WTC11 (cell line): ENCODE results near the gene PTPRG. TPM values are rescaled to one million over a fixed set of nuclear protein-coding genes. Genes with fewer than 3 reads are reported as not detected.

Source experiments
- ATAC-seq: fragments of 200-7000 bp; cut with Tn5 transposase; 2 replicates; pipeline ENCODE4 v1.10.0; 2021; ENCODE audit warnings: mild to moderate bottlenecking, moderate library complexity
- CTCF ChIA-PET: fragments of 300-600 bp; sonication (Branson Sonifier 250); formaldehyde crosslinking; loops from one replicate; lab custom pipeline; 2021; ENCODE audit warnings: antibody characterized with exemption; lab: Charles Lee
- POLR2A ChIA-PET: fragments of 350-600 bp; sonication (Branson Sonifier 250); formaldehyde crosslinking; loops from one replicate; lab custom pipeline; 2021; ENCODE audit warnings: antibody characterized with exemption; lab: Charles Lee
- DNase-seq: peaks from one replicate; pipeline ENCODE4 v3.0.0; 2021; ENCODE audit warnings: low spot score
- H3K27ac Mint-ChIP-seq: 2 replicates; pipeline ENCODE4 v1.8.0; 2021; ENCODE audit warnings: mixed read lengths
- H3K27me3 Mint-ChIP-seq: 2 replicates; pipeline ENCODE4 v1.8.0; 2021; ENCODE audit warnings: low read depth, mild to moderate bottlenecking, moderate library complexity, mixed read lengths
- H3K36me3 Mint-ChIP-seq: 2 replicates; pipeline ENCODE4 v1.8.0; 2021; ENCODE audit warnings: mixed read lengths
- H3K4me1 Mint-ChIP-seq: 2 replicates; pipeline ENCODE4 v1.8.0; 2022; ENCODE audit warnings: mixed read lengths
- H3K4me3 Mint-ChIP-seq: 2 replicates; pipeline ENCODE4 v1.8.0; 2021; ENCODE audit warnings: mild to moderate bottlenecking, moderate library complexity, mixed read lengths
- H3K9me3 Mint-ChIP-seq: 2 replicates; pipeline ENCODE4 v1.8.0; 2021; ENCODE audit warnings: mixed read lengths
- CREM ChIP-seq: sonication (generic); formaldehyde crosslinking; IDR thresholded peaks from 2 replicates; pipeline ENCODE4 v1.8.1; 2022; ENCODE audit warnings: mild to moderate bottlenecking, missing genetic modification reagents, moderate library complexity
- FOXP1 ChIP-seq: sonication (generic); formaldehyde crosslinking; IDR thresholded peaks from 2 replicates; pipeline ENCODE4 v1.8.0; 2022; ENCODE audit warnings: missing genetic modification reagents, mild to moderate bottlenecking, moderate library complexity, borderline replicate concordance
- KAT7 ChIP-seq: sonication (generic); formaldehyde crosslinking; IDR thresholded peaks from 2 replicates; pipeline ENCODE4 v1.8.1; 2023; ENCODE audit warnings: missing genetic modification reagents, mild to moderate bottlenecking, borderline replicate concordance
- MXD4 ChIP-seq: fragments of 250-450 bp; sonication (Bioruptor Pico); IDR thresholded peaks from 2 replicates; pipeline ENCODE4 v1.8.0; 2021; ENCODE audit warnings: mild to moderate bottlenecking, moderate library complexity, borderline replicate concordance
- TCF7 ChIP-seq: sonication (generic); formaldehyde crosslinking; IDR thresholded peaks from 2 replicates; pipeline ENCODE4 v1.8.0; 2022; ENCODE audit warnings: mild to moderate bottlenecking, low read depth, missing genetic modification reagents, moderate library complexity
- ZBTB21 ChIP-seq: sonication (generic); formaldehyde crosslinking; IDR thresholded peaks from 2 replicates; pipeline ENCODE4 v1.8.1; 2023; ENCODE audit warnings: mild to moderate bottlenecking, missing genetic modification reagents, borderline replicate concordance
- ZNF396 ChIP-seq: fragments of 250-450 bp; sonication (Bioruptor Pico); IDR thresholded peaks from 2 replicates; pipeline ENCODE4 v1.8.0; 2021; ENCODE audit warnings: mild to moderate bottlenecking, moderate library complexity, borderline replicate concordance
- total RNA-seq: library from RNA; stranded (reverse); gene quantifications from 3 replicates; pipeline ENCODE4 v1.2.3, GENCODE V29; 2021
- TF ChIP-seq, protein P1 (sequence below): sonication (generic); formaldehyde crosslinking; IDR thresholded peaks from 2 replicates; pipeline ENCODE4 v1.8.1; 2023; ENCODE audit warnings: mild to moderate bottlenecking, missing genetic modification reagents, moderate library complexity
- TF ChIP-seq, protein P2 (sequence below): sonication (generic); formaldehyde crosslinking; IDR thresholded peaks from 2 replicates; pipeline ENCODE4 v1.8.1; 2022; ENCODE audit warnings: missing genetic modification reagents, borderline replicate concordance
- TF ChIP-seq, protein P3 (sequence below): fragments of 250-450 bp; sonication (Bioruptor Pico); IDR thresholded peaks from 2 replicates; pipeline ENCODE4 v1.8.0; 2021; ENCODE audit warnings: mild to moderate bottlenecking
- TF ChIP-seq, protein P4 (sequence below): sonication (generic); formaldehyde crosslinking; IDR thresholded peaks from 2 replicates; pipeline ENCODE4 v1.8.1; 2022; ENCODE audit warnings: mild to moderate bottlenecking, moderate library complexity, missing genetic modification reagents
- TF ChIP-seq, protein P5 (sequence below): sonication (generic); formaldehyde crosslinking; IDR thresholded peaks from 2 replicates; pipeline ENCODE4 v1.8.0; 2022; ENCODE audit warnings: mild to moderate bottlenecking, missing genetic modification reagents
- TF ChIP-seq, protein P6 (sequence below): sonication (generic); formaldehyde crosslinking; IDR thresholded peaks from 2 replicates; pipeline ENCODE4 v1.8.1; 2023; ENCODE audit warnings: mild to moderate bottlenecking, missing genetic modification reagents, borderline replicate concordance
- TF ChIP-seq, protein P7 (sequence below): sonication (generic); formaldehyde crosslinking; IDR thresholded peaks from 2 replicates; pipeline ENCODE4 v1.8.1; 2022; ENCODE audit warnings: mild to moderate bottlenecking, missing genetic modification reagents, moderate library complexity, borderline replicate concordance

Gene PTPRG
- total RNA-seq, 1 experiment from 2014 or later = 106 TPM

DNA sequence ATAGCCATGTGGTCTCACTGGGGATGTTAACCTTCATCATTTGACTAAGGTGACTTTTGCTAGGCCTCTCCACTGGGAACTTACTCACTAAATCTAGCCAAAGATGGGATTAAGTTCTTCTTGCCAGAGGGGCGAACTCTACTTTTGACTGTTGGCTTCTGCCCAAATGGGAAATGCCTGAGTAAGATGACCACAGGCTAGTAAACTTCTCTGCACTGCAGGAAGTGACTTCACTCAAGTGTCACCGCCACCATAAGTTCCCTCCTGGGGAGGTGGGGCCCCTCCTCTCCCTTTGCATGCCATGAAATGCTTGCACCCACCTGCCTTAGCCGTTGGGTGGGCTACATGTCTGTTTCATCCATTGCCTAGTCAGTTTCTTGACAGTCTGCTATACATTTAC is 423.6 kb downstream of the PTPRG start:
- no peaks in the 10 kb centered on the region for H3K36me3 Mint-ChIP-seq
- ATAC-seq (no peak), DNase-seq (no peak)
- no peaks in the 10 kb centered on the region for H3K27me3 Mint-ChIP-seq
- H3K9me3 Mint-ChIP-seq = no peaks in the 10 kb centered on the region
- no peak overlapping the region for H3K4me3 Mint-ChIP-seq
- ChIA-PET POLR2A (no interaction called here), CTCF (no interaction called here)
- H3K4me1 Mint-ChIP-seq = peaks cover 34% of the 10 kb centered on the region
- TF ChIP-seq, protein P1, sequence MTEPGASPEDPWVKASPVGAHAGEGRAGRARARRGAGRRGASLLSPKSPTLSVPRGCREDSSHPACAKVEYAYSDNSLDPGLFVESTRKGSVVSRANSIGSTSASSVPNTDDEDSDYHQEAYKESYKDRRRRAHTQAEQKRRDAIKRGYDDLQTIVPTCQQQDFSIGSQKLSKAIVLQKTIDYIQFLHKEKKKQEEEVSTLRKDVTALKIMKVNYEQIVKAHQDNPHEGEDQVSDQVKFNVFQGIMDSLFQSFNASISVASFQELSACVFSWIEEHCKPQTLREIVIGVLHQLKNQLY (CRISPR knock-in tag) = no peak
- TF ChIP-seq, protein P2, sequence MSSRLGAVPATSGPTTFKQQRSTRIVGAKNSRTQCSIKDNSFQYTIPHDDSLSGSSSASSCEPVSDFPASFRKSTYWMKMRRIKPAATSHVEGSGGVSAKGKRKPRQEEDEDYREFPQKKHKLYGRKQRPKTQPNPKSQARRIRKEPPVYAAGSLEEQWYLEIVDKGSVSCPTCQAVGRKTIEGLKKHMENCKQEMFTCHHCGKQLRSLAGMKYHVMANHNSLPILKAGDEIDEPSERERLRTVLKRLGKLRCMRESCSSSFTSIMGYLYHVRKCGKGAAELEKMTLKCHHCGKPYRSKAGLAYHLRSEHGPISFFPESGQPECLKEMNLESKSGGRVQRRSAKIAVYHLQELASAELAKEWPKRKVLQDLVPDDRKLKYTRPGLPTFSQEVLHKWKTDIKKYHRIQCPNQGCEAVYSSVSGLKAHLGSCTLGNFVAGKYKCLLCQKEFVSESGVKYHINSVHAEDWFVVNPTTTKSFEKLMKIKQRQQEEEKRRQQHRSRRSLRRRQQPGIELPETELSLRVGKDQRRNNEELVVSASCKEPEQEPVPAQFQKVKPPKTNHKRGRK (CRISPR knock-in tag) = no peak
- no peak for TF ChIP-seq ZBTB21
- TF ChIP-seq CREM (CRISPR knock-in tag) = no peak
- TF ChIP-seq, protein P3, sequence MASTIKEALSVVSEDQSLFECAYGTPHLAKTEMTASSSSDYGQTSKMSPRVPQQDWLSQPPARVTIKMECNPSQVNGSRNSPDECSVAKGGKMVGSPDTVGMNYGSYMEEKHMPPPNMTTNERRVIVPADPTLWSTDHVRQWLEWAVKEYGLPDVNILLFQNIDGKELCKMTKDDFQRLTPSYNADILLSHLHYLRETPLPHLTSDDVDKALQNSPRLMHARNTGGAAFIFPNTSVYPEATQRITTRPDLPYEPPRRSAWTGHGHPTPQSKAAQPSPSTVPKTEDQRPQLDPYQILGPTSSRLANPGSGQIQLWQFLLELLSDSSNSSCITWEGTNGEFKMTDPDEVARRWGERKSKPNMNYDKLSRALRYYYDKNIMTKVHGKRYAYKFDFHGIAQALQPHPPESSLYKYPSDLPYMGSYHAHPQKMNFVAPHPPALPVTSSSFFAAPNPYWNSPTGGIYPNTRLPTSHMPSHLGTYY (CRISPR knock-in tag) = no peak
- TF ChIP-seq, protein P4, sequence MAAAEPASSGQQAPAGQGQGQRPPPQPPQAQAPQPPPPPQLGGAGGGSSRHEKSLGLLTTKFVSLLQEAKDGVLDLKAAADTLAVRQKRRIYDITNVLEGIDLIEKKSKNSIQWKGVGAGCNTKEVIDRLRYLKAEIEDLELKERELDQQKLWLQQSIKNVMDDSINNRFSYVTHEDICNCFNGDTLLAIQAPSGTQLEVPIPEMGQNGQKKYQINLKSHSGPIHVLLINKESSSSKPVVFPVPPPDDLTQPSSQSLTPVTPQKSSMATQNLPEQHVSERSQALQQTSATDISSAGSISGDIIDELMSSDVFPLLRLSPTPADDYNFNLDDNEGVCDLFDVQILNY (CRISPR knock-in tag) = no peak
- TF ChIP-seq, protein P5, sequence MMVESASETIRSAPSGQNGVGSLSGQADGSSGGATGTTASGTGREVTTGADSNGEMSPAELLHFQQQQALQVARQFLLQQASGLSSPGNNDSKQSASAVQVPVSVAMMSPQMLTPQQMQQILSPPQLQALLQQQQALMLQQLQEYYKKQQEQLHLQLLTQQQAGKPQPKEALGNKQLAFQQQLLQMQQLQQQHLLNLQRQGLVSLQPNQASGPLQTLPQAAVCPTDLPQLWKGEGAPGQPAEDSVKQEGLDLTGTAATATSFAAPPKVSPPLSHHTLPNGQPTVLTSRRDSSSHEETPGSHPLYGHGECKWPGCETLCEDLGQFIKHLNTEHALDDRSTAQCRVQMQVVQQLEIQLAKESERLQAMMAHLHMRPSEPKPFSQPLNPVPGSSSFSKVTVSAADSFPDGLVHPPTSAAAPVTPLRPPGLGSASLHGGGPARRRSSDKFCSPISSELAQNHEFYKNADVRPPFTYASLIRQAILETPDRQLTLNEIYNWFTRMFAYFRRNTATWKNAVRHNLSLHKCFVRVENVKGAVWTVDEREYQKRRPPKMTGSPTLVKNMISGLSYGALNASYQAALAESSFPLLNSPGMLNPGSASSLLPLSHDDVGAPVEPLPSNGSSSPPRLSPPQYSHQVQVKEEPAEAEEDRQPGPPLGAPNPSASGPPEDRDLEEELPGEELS (CRISPR knock-in tag) = no peak
- no peak for TF ChIP-seq ZNF396 (CRISPR knock-in tag)
- TF ChIP-seq, protein P6, sequence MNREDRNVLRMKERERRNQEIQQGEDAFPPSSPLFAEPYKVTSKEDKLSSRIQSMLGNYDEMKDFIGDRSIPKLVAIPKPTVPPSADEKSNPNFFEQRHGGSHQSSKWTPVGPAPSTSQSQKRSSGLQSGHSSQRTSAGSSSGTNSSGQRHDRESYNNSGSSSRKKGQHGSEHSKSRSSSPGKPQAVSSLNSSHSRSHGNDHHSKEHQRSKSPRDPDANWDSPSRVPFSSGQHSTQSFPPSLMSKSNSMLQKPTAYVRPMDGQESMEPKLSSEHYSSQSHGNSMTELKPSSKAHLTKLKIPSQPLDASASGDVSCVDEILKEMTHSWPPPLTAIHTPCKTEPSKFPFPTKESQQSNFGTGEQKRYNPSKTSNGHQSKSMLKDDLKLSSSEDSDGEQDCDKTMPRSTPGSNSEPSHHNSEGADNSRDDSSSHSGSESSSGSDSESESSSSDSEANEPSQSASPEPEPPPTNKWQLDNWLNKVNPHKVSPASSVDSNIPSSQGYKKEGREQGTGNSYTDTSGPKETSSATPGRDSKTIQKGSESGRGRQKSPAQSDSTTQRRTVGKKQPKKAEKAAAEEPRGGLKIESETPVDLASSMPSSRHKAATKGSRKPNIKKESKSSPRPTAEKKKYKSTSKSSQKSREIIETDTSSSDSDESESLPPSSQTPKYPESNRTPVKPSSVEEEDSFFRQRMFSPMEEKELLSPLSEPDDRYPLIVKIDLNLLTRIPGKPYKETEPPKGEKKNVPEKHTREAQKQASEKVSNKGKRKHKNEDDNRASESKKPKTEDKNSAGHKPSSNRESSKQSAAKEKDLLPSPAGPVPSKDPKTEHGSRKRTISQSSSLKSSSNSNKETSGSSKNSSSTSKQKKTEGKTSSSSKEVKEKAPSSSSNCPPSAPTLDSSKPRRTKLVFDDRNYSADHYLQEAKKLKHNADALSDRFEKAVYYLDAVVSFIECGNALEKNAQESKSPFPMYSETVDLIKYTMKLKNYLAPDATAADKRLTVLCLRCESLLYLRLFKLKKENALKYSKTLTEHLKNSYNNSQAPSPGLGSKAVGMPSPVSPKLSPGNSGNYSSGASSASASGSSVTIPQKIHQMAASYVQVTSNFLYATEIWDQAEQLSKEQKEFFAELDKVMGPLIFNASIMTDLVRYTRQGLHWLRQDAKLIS = no peak
- no peak for TF ChIP-seq MXD4 (CRISPR knock-in tag)
- H3K27ac Mint-ChIP-seq = no peak overlapping the region

DNA sequence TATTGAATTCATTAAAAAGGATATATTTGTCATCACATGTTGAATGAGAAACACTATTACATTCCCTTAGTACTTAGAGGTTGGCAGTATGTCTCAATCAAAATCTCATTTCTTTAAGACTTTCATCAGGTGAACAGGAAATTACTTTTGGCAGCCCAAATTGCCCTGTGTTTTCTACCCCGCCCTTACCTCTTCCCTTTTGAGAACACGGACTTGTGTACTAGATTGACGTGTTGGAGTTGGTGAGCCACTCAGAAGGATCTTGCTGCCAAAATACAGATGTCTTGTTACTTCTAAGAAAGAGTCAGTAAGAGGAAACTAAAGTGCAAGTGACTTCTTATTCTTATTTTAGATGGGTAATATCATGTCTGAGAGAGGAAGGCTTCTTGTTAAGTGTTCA is 425.1 kb downstream of the PTPRG start:
- DNase-seq (no peak), ATAC-seq (no peak)
- Mint-ChIP-seq H3K9me3 (no peaks in the 10 kb centered on the region), H3K36me3 (no peaks in the 10 kb centered on the region), H3K27me3 (no peaks in the 10 kb centered on the region), H3K4me3 (no peak overlapping the region), H3K4me1 (peaks cover 31% of the 10 kb centered on the region), H3K27ac (no peak overlapping the region)
- TF ChIP-seq, protein P7, sequence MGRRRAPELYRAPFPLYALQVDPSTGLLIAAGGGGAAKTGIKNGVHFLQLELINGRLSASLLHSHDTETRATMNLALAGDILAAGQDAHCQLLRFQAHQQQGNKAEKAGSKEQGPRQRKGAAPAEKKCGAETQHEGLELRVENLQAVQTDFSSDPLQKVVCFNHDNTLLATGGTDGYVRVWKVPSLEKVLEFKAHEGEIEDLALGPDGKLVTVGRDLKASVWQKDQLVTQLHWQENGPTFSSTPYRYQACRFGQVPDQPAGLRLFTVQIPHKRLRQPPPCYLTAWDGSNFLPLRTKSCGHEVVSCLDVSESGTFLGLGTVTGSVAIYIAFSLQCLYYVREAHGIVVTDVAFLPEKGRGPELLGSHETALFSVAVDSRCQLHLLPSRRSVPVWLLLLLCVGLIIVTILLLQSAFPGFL (CRISPR knock-in tag) = no peak
- no peak for TF ChIP-seq TCF7 (CRISPR knock-in tag)
- no peak for TF ChIP-seq FOXP1 (CRISPR knock-in tag)
- no peak for TF ChIP-seq KAT7 (CRISPR knock-in tag)
- POLR2A ChIA-PET = no interaction called here
- CTCF ChIA-PET = no interaction called here
